Suprapubic skin (tissue), 3 donors: ENCODE results near the gene LYRM4.

Source experiments
- CTCF ChIP-seq, 2 donors: fragments of 200-600 bp in 1 of 2; fragments of 450-650 bp in 1 of 2; sonication (generic) in 1 of 2; IDR thresholded peaks; one replicate each; pipeline ENCODE4 v1.5.1; 2016 to 2019; ENCODE audit warnings: antibody characterized with exemption in 2 of 2, mild to moderate bottlenecking in 1 of 2, moderate library complexity in 1 of 2
- POLR2A ChIP-seq, 2 donors: fragments of 450-650 bp; IDR thresholded peaks; one replicate each; pipeline ENCODE4 v1.6.1; 2017; ENCODE audit warnings: antibody characterized with exemption in 2 of 2, mild to moderate bottlenecking in 2 of 2, moderate library complexity in 2 of 2

GRCh38 chr6:5237805-5238204 lies 22.9 kb downstream of the LYRM4 start:
- TF ChIP-seq POLR2A (IDR thresholded peaks at IDR 0.05) (no peak), CTCF (IDR thresholded peaks at IDR 0.05) (no peak)
